NCI-H82 (cell line): Measurements from ENCODE around the gene WDR1.

Experiments used
- DNase-seq: peaks from one replicate; lab custom pipeline; 2025; lab: John Stamatoyannopoulos, UW

Gene WDR1

GRCh38 chr4:10114147-10114546, 2.5 kb downstream of the WDR1 start:
- no peak for DNase-seq

- no peak for DNase-seq
Measured at GRCh38 chr4:10113362-10114047, 3.1 kb downstream of the WDR1 start.

- DNase-seq, result no peak
Measured at GRCh38 chr4:10112658-10113284, 3.8 kb downstream of the WDR1 start.

GRCh38 chr4:10111067-10111801, 5.4 kb downstream of the WDR1 start:
- DNase-seq, result no peak

- no peak for DNase-seq
Measured at GRCh38 chr4:10109995-10110670, 6.5 kb downstream of the WDR1 start.

GRCh38 chr4:10108818-10109783, 7.5 kb downstream of the WDR1 start:
- no peak for DNase-seq

- no peak for DNase-seq
Measured at GRCh38 chr4:10108391-10108790, 8.2 kb downstream of the WDR1 start.

- DNase-seq, result no peak
Measured at GRCh38 chr4:10107111-10108091, 9.2 kb downstream of the WDR1 start.

- DNase-seq, result peak; percentile 13
Measured at GRCh38 chr4:10106421-10107039, 10.1 kb downstream of the WDR1 start.

- DNase-seq, result no peak
Measured at GRCh38 chr4:10105920-10106319, 10.7 kb downstream of the WDR1 start.

- DNase-seq, result no peak
Measured at GRCh38 chr4:10105421-10105820, 11.2 kb downstream of the WDR1 start.

- no peak for DNase-seq
Measured at GRCh38 chr4:10104991-10105276, 11.7 kb downstream of the WDR1 start.

GRCh38 chr4:10104211-10104990, 12.2 kb downstream of the WDR1 start:
- DNase-seq, result no peak

GRCh38 chr4:10102474-10103332, 13.9 kb downstream of the WDR1 start:
- peak; percentile 11 for DNase-seq

GRCh38 chr4:10101671-10102473, 14.7 kb downstream of the WDR1 start:
- DNase-seq, result peak; percentile 51

- no peak for DNase-seq
Measured at GRCh38 chr4:10100734-10101216, 15.8 kb downstream of the WDR1 start.
